Parathyroid adenoma (tissue), 2 donors: ENCODE data around the gene GMPR.

Experiments
- H2AFZ ChIP-seq: fragments of 300-600 bp; sonication (generic); one replicate; pipeline ENCODE4 v1.7.0; 2017; ENCODE audit warnings: antibody characterized with exemption, mild to moderate bottlenecking
- H3K27ac ChIP-seq: fragments of 300-600 bp; sonication (generic); one replicate; pipeline ENCODE4 v1.7.0; 2017
- H3K27me3 ChIP-seq: fragments of 300-600 bp; sonication (generic); one replicate; pipeline ENCODE4 v1.7.0; 2017; ENCODE audit warnings: low read length; ENCODE audit not compliant: control insufficient read depth, insufficient read depth
- H3K36me3 ChIP-seq: fragments of 300-600 bp; sonication (generic); one replicate; pipeline ENCODE4 v1.7.0; 2017; ENCODE audit warnings: low read length; ENCODE audit not compliant: control insufficient read depth, insufficient read depth
- H3K4me1 ChIP-seq: fragments of 300-600 bp; sonication (generic); one replicate; pipeline ENCODE4 v1.7.0; 2017; ENCODE audit warnings: control low read depth
- H3K4me2 ChIP-seq: fragments of 300-600 bp; sonication (generic); one replicate; pipeline ENCODE4 v1.7.0; 2017; ENCODE audit warnings: low read length
- H3K4me3 ChIP-seq: fragments of 300-600 bp; sonication (generic); one replicate; pipeline ENCODE4 v1.7.0; 2017; ENCODE audit warnings: low read depth, low read length
- H3K79me2 ChIP-seq: fragments of 300-600 bp; sonication (generic); one replicate; pipeline ENCODE4 v1.7.0; 2017; ENCODE audit warnings: control low read depth
- H3K9ac ChIP-seq: fragments of 300-600 bp; sonication (generic); one replicate; pipeline ENCODE4 v1.7.0; 2017; ENCODE audit warnings: mild to moderate bottlenecking
- H3K9me3 ChIP-seq: fragments of 300-600 bp; sonication (generic); one replicate; pipeline ENCODE4 v1.7.0; 2017; ENCODE audit warnings: low read length; ENCODE audit not compliant: control insufficient read depth
- CTCF ChIP-seq: fragments of 300-600 bp; sonication (generic); IDR thresholded peaks from one replicate; pipeline ENCODE4 v1.7.0; 2017; ENCODE audit warnings: antibody characterized with exemption, mild to moderate bottlenecking
- donor health status: primary hyperparathyroidism.

GMPR gene

GRCh38 chr6:16209539-16209938, 28.8 kb upstream of the GMPR start:
- no peaks in the 10 kb centered on the region for H3K4me1 ChIP-seq
- no peak overlapping the region for H3K4me2 ChIP-seq
- no peaks in the 10 kb centered on the region for H3K27me3 ChIP-seq
- no peak overlapping the region for H2AFZ ChIP-seq
- H3K4me3 ChIP-seq = no peak overlapping the region
- H3K79me2 ChIP-seq = no peaks in the 10 kb centered on the region
- no peaks in the 10 kb centered on the region for H3K9me3 ChIP-seq
- no peak overlapping the region for H3K9ac ChIP-seq
- TF ChIP-seq CTCF = no peak
- no peak overlapping the region for H3K27ac ChIP-seq
- no peaks in the 10 kb centered on the region for H3K36me3 ChIP-seq

- Histone ChIP-seq H3K9ac (no peak overlapping the region), H3K9me3 (no peaks in the 10 kb centered on the region), H3K36me3 (no peaks in the 10 kb centered on the region)
Observed at GRCh38 chr6:16212276-16212675, 26.1 kb upstream of the GMPR start.

DNA sequence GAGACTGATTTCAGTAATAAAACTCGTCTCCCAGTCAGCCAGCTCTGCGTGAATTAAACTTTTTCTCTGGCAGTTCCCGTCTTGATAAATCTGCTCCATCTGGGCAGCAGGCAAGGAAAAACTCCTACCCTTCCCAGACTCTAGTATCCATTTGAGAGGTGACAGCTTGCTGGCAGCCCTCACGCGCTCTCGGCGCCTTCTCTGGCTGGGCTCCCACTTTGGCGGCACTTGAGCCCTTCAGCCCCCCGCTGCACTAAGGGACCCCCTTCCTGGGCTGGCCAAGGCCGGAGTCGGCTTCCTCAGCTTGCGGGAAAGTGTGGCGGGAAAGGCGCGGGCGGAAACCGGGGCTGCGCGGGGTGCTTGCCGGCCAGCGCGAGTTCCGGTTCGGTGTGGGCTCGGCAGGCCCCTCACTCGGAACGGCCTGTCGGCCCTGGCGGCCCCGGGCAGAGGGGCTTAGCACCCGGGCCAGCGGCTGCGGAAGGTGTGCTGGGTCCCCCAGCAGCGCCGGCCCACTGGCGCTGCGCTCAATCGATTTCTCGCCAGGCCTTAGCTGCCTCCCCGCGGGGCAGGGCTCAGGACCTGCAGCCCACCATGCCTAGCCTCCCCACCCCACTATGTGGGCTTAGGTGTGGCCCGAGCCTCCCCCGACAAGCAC, 21.8 kb upstream of the GMPR start:
- no peak overlapping the region for H3K4me2 ChIP-seq
- no peaks in the 10 kb centered on the region for H3K36me3 ChIP-seq
- no peak for TF ChIP-seq CTCF
- H3K9me3 ChIP-seq = no peaks in the 10 kb centered on the region
- H3K27ac ChIP-seq = no peak overlapping the region
- no peaks in the 10 kb centered on the region for H3K4me1 ChIP-seq
- no peaks in the 10 kb centered on the region for H3K27me3 ChIP-seq
- H3K9ac ChIP-seq = no peak overlapping the region
- H2AFZ ChIP-seq = no peak overlapping the region
- no peak overlapping the region for H3K4me3 ChIP-seq
- H3K79me2 ChIP-seq = no peaks in the 10 kb centered on the region

More at GRCh38 chr6:16212276-16212675, 26.1 kb upstream of the GMPR start:
- H3K4me1 ChIP-seq = no peaks in the 10 kb centered on the region
- H3K79me2 ChIP-seq = no peaks in the 10 kb centered on the region
- H3K27me3 ChIP-seq = no peaks in the 10 kb centered on the region
- no peak for TF ChIP-seq CTCF
- no peak overlapping the region for H3K4me3 ChIP-seq
- no peak overlapping the region for H3K27ac ChIP-seq
- no peak overlapping the region for H2AFZ ChIP-seq
- H3K4me2 ChIP-seq = no peak overlapping the region

DNA sequence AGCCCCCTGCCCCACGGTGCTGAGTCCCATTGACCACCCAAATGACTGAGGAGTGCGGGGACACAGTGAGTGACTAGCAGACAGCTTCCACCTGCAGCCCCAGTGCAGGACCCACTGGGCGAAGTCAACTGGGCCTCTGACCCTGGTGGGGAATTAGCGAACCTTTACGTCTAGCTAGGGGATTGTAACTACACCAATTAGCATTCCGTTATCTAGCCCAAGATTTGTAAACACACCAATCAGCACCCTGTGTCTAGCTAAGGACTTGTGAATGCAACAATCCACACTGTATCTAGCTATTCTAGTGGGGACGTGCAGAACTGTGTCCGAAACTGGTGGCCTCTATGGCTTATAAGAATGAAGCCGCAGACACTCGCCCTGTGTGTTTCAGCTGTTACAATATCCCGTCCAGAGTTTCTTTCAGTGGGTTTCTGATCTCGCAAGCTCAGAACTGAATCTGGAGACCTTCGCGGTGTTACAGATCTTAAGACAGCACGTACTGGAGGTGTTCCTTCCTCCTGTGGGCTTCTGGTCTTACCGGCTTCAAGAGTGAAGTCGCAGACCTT, 21.1 kb upstream of the GMPR start:
- TF ChIP-seq CTCF = no peak
- Histone ChIP-seq H3K4me1 (no peaks in the 10 kb centered on the region), H3K4me2 (no peak overlapping the region)

DNA sequence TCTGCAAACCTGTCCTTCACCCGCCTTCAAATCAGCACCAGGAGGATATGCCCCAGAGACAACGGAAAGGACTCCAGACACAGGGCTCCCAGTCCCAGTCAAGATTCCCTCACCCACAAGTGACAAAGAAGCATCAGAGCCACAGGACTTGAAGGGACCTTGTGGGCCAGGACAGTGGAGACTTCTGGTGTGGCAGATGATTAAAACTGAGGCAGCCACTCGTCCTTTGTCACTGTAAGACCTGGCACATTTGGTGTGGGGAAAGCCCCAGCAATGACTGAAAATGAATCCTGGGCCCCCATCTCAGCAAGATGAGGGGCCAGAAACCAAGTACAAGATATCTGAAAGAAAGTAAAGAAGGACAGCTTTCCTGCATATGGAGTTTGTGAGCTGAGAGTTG, 15.6 kb upstream of the GMPR start:
- Histone ChIP-seq H3K36me3 (no peaks in the 10 kb centered on the region), H3K4me3 (no peak overlapping the region), H3K27me3 (no peaks in the 10 kb centered on the region), H3K27ac (no peak overlapping the region), H2AFZ (no peak overlapping the region), H3K4me2 (no peak overlapping the region), H3K9ac (no peak overlapping the region), H3K79me2 (no peaks in the 10 kb centered on the region), H3K4me1 (peaks cover 6% of the 10 kb centered on the region), H3K9me3 (no peaks in the 10 kb centered on the region)
- TF ChIP-seq CTCF = no peak

More for the DNA sequence above, 21.1 kb upstream of the GMPR start:
- Histone ChIP-seq H3K9ac (no peak overlapping the region), H2AFZ (no peak overlapping the region), H3K27me3 (no peaks in the 10 kb centered on the region), H3K9me3 (no peaks in the 10 kb centered on the region), H3K79me2 (no peaks in the 10 kb centered on the region), H3K27ac (no peak overlapping the region), H3K4me3 (no peak overlapping the region), H3K36me3 (no peaks in the 10 kb centered on the region)
